ENCODE results near the gene TRAF7.
"Not testable (repeated sequence)": the region's sequence is repeated elsewhere in the genome, so short reads cannot be mapped to it uniquely, and the experiment has no call there.

TRAF7 gene

DNA sequence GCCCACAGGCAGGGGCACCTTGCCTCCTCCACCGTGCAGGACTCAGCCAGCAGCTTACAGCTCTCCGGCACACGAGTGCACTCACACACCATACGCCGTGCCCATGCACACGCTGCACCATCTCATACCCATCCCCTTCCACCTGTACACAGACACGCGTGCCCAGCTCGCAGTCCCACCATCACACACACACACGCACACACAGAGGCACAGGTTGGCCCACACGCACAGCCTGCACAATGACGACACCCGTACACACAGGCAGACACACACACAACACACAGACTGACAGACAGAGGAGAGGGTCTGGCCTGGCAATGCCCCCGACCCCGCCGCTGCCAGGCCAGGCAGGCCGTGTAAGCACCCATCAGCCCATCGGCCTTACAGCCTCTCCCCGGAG is 28.8 kb downstream of the TRAF7 start:
- DNase-seq, result no peak

DNA sequence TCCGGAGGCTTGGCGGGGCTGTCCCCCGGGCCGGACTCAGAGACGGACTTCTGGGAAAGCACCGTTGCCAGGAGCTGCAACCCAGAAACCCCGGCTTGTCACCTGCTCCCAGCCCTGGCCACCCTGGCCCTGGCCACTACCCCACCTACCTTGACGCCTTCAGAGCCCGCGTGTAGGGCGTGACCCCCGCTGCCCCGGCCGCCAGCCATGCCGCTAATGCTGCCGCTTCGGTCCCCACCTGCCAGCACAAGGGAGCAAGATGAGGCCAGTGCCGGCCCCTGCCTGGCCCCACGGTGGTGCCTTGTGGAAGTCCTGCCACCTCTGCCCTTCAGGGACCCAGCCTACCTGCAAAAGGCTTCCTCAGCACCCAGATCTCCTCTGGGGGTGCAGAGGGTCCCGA is 29.4 kb downstream of the TRAF7 start:
- no peak for DNase-seq

DNA sequence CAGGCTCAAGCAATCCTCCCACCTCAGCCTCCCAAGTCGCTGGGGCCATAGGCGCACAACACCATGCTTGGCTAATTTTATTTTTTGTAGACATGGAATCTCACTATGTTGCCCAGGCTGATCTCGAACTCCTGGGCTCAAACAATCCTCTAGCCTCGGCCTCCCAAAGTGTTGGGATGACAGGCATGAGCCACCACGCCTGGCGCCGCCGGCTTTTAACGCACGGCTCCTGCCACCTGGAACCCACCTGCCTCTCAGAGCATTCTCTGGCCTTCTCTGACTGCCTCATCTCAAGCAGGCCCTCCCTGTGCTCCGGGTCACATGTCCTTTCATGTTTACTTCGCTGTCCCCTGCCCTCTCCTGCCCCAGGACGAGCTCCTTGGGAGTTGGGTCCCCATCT is 30.5 kb downstream of the TRAF7 start:
- DNase-seq, result no peak

DNA sequence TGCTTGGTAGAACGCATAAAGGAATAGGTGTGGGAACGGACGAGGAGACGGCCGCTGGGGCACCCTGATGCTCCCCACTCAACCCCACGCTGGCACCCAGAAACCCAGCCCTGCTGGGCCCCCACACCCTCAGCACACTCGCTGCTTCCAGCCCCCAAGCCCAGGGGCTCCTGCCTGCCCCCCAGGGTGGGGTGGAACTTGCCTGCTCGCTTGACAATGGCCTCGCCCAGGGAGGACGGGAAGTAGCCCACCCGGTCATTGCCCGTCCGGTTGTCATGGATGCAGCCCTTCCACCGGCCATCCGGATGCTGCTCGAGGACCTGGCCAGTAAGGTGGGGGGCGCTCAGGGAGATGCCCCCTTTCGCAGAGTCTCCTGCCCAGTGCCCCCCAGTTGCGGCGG is 30.9 kb downstream of the TRAF7 start:
- no peak for DNase-seq

DNA sequence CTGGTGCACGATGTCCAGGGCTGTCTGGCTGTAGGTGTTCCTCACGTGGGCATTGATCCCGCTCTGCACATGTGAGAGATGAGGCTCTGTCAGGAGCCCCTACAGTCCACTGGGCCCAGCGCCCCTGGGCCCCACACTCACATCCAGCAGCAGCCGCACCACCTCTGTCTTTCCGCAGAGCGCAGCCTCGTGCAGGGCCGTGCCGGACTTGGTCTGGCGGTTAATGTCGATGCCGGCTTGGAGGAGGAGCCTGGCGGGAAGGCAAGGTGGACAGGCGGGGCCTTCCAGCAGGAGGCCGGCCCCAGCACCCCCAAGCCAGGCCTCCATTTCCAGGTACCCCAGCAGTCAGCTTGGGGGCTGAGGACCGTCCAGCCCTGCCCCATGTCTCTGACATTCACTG is 31.6 kb downstream of the TRAF7 start:
- DNase-seq, result no peak

DNA sequence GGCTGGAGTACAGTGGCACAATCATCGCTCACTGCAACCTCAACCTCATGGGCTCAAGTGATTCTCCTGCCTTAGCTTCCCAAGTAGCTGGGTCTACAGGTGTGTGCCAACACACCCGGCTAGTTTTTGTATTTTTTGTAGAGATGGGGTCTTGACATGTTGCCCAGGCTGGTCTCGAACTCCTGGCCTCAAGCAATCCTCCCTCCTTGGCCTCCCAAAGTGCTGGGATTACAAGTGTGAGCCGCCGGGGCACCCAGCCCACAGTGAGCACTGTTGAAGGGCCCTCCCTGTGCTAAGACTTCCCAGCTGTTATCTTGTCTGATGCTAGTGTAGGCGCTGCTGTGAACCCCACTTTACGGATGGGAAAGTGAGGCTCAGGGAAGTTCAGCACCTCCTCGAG is 32.8 kb downstream of the TRAF7 start:
- no peak for DNase-seq

DNA sequence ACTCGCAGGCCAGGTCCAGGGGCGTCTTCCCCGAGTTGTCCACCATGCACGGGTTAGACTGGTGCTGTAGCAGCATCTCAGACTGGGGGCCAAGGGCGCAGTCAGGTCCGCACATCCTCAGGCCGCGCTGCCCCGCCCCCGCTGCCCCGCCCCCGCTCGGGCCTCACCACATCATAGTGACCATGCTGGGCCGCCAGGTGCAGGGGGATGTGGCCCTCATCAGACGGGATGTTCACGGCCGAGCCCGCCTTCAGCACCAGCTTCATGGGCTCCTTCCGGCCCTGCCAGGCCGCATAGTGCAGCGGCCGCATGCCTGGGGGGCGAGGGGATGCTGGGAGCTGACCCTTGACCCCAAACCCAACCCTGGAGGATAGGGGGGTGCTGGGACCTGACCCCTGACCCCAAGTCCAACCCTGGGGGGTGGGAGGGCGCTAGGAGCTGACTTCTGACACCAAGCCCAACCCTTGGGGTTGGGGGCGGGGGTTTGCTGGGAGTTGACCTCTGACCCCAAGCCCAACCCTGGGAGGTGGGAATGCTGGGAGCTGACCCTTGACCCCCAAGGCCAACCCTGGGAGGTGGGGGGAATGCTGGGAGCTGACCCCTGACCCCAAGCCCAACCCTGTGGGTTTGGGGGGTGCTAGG is 33.8 kb downstream of the TRAF7 start:
- DNase-seq, result no peak

DNA sequence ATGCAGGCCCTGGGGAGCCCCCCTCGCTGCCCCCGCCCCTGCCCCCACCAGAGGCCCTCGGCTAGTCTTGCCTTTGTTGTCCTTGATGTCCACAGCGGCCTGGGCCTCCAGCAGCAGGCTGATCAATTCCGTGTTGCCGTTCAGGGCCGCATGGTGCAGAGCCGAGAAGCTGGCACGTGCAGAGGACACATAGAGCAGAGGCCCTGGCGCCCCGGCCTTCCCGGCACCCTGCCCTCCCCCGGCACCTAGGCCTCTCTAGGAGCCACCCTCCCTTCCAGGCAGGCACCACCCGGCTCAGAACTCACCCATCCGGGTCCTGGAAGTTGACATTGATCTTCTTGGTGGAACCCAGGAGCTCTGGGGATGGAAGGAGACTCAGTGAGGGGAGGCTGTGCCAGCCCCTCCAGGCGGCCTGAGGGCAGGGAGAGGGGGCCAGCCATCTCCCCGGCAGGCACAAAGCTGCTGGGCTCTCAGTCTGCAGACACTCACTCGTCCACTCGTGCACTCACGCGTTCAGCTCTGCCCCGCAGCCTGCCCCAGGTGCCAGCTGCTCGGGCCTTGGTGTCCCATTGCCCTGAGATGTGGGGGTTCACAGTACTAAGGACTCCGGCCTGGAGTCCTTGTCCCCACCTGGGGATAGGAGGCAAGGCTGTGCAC is 34.5 kb downstream of the TRAF7 start:
- DNase-seq, result no peak

DNA sequence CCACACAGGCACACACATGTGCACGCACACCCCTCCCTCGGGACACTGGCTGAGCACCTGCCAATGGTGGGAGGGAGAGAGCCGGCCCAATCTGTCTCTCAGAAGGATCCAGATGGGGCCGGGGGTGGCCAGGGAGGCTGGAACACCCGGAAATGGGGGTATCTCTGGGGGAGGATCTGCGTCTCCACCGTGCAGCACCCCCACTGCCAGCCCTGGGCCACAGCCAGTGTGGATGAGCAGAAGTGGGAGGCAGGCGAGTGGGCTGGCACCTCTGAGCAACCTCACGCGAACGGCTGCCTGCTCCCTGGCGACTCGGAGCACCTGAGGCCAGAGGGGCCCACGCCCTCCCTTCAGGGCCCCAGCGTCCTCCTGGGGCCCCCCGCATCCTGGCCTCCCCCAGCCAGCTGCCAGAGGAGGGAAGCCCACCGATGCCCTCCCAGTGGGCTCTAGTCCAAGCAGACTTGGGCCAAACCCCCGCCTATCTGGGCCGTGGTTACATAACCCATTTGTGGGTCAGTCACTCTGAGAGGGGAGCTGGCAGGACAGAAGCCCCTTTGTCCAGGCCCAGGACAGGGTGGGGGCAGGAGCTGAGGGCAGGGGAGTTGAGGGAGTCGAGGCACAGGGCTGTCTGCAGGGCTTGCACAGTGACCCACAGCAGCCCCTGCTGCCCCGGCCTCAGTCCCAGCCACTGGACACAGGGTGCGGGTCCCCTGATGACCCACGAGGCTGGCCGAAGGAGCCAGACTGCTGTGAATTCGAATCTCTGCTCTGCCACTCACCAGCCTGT is 35.3 kb downstream of the TRAF7 start:
- DNase-seq, result no peak

DNA sequence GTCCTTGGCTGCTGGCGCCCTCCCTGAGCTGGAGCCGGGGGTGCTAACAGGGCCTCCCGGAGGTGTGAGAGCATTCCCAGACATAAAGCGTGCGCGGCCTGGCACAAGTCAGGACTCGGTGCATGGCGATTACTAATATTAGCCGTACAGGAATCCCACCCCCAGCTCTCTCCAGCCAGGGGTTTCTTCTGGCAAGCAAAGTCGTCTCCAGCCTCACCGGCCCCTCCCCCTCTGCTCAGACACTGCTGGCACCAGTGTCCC is 35.8 kb downstream of the TRAF7 start:
- DNase-seq, result no peak

DNA sequence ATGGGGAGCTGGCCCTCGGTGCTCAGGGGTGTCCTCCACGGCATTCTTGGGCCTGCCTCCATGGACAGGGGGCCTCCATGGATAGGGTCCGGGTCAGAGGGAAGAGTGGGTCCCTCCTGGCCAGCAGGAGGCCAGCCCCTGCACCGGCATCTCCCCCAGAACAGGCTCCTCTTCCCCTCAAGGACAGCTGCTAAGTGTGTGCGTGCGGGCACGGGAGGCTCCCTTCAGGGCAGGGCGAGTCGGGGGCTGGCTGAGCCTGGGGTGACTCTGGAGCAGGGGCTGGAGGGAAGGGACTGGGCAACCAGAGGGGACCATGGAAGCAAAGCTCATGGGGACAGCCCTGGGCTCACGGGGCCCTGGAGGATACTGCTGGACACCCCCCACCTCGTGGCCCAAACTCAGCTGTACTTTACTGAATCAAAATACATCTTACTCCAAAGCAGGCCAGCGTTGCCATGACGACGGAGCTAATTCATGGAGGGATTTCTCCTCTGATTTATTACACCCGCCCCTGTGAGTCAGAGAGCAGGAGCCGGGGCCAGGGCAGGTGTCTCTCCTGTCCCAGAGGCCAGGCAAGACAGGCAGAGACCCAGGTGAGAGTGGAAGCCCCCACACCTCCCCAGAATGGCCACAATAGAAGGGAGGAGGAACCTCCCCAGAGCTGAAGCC is 38.7 kb downstream of the TRAF7 start:
- no peak for DNase-seq

DNA sequence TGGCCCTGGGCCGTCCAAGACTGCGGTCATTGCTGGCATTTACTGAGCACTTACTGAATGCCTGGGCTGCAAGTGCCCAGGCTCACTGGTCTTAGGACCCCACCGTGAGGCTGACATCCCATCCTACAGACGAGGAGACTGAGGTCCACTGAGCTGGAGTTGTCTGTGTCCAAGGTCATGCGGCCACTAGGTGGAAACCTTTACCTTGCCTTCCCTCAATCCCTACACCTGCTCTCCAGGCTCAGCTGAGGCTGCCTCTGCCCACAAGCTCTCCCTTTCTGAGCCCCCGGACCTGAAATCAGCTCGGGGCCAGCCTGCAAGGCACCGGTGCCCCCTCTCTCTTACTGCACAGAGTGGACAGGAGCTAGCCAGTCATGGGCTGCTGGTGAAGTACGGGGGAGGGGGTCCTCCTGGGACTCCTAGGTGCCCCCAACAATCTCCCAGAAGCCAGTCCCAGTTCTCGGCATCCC is 39.3 kb downstream of the TRAF7 start:
- peak; percentile 50 for DNase-seq

DNA sequence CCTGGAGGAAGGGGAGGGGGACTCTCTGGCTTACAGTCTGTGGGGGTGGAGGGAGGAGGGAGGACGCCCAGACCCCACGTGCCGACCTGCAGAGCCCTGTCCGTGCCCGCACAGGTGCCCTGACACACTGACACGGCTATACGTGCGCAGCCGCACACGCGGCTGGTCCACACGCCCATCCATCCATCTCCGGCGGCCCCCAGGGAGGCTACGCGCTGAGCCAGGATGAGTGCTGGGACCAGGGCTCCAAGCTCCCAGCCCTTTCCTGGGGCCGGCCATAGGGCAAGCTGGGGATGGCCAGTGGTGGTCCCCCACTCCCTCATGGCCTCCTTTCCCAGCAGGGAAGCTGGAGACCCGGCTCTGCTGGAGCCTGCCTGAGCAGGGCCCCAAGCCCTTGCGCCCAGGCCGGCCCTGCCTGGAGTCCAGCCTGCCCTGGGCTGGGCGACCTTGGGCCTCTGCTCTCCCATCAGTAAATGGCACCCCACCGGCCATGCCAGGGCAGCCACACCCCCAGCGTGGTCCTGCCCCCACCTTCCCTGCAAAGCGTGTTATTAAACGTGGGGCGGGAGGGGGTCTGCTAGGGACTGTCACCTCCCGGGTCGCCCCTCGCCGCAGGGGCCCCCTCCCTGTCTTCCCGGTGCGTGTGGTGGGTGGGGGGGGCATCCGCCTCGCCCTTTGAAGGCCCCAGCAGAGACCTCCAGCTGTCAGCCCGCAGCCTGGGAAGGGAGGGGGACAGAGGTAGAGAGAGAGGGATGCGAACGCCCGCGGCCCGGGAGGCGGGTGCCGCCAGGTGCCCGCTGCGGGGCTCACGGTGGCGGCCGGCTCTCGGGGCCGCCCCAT is 40.0 kb downstream of the TRAF7 start:
- no peak for DNase-seq

DNA sequence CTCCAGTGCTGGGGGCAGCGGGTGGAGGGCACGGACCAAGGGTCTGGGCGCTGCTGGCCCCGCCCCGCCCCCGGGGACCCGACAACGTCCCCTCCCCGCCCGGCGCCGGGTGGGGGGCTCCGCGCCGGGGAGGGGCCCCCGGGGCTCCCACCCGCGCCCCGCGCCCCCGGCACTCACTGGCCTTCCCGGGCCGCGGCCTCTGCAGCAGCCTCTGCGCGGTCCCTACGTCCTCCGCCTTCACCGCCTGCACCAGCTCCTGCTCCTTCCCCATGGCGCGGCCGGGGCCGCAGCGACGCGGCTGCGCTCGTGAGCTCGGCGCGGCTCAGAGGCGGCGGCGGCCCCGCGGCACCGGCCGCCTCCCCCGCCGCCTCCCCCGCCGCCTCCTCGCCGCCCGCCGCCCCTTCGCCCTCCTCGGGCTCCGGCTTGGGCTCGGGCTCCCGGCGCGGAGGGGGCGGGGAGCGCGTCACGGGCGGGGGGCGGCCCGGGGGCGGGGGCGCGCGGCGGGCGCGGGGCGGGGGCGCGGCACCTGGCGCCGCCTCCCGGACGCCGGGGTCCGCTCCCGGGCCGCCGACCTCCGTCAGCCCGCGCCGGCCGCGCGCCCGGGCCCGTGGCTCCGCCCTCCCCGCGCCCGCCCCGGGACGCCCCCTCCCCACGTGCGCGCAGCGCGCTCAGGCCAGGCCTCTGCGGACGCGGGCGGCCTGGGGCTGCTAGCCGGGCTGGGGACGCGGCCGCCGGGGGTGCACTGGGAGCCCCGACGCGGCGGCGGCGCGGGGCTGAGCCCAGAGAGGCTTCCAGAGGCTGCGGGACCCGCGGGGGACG is 40.8 kb downstream of the TRAF7 start, which contains the start of gene CASKIN1:
TSS of gene CASKIN1 (minus strand) at position 444 of the 819 bp plus-strand sequence. CDS start at position 271, 173 bp downstream.
- no peak for DNase-seq

DNA sequence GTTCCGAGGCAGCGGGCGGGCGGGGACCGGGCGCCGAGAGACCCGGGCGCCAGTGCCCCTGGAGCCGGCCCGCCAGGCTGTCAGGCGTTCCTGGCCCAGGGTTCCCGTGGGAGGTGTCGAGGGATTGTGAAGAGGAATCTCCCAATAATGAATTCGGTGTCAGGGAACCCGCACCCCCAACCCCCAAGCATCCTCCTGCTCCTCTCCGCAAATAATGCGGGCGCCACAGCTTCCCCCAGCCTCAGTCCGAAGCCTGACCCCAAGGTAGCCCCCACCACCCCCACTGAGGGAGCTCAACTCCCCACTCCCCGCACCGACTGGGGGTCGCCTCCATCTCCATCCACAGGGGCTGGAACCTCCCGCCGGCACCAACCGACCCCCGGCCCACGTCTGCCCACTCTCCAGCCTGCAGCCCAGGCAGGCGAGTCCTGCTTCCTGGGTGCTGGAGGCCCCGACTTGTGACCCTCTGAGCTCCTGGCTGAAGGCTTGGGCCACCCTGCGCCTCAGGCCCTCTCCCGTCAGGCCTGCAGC is 41.5 kb downstream of the TRAF7 start:
- no peak for DNase-seq

DNA sequence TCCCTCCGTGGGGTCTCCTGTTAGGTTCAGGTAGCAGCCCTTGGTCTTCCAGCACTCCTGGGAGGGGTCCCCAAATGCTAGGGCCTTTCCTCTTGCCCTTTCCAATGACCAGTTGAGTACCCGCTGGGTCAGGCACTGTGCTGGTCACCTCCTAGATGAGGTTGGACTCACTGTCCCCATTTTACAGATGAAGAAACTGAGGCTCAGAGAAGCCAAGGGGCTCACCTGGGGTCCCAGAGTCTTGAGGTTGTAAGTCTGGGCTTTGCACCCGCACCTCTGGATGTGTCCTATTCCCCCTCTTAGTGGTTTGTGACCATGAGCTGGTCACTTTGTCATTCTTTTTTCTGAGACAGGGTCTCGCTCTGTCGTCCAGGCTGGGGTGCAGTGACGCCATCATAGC is 42.2 kb downstream of the TRAF7 start:
- DNase-seq, result no peak

DNA sequence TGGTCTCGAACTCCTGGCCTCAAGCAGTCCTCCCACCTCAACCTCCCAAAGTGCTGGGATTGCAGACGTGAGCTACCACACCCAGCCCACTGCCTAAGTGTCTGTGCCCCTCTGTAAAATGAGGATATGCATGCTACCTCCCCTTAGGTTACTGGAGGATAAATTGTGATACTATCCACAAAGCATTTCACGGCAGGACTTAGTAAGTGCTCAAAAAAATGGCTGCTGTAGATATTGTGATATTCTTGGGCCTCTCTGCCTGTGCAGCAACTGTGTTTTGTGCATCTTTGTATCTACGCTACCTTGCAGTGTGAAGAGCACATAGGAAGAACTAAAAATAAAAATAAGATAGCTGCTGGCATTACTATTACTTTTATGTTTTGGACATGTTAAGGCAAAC is 42.7 kb downstream of the TRAF7 start:
- DNase-seq, result no peak

DNA sequence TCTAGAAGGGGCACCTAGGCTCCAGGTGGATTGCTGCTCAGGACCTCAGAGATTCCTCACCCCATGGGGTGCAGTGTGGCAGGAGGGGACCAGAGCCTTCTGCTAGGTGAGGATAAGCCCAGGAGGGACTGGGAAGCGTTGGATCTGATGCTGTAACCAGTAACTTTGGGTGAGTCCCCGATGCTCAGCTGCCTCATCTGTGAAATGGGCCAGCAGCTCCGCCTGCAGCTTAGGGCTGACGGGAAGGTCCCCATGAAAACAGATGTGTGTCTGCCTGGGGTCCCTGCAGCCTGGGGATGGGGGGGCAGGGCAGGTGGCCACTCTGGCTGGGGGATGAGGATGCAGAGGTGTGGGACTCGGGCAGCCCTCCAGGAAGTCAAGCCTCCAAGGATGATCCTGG is 43.5 kb downstream of the TRAF7 start:
- no peak for DNase-seq

DNA sequence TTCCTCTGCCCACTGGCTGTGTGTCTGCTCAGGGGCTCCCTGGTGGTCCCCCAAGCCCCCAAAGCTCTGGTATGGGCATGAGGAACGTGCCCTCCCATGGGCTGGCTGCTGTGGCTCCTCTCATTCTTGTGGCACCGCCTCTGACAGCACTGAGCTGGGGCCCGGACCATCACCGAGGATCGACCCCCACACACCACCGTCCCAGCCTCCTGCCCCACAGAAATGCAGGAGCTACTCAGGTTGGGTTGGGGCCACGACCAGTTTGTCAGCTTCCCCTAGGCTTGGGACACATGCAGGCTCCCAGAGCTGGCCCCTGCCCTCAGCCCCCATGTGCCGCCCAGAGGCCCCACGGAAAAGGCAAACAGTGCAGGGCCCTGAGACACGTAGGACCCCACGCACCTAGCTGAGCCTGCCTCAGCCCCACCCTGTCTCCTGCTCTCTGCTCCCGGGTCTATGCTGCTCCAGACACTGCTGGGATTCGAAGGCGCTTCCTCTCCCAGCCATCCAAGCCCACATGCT is 44.1 kb downstream of the TRAF7 start:
- no peak for DNase-seq

DNA sequence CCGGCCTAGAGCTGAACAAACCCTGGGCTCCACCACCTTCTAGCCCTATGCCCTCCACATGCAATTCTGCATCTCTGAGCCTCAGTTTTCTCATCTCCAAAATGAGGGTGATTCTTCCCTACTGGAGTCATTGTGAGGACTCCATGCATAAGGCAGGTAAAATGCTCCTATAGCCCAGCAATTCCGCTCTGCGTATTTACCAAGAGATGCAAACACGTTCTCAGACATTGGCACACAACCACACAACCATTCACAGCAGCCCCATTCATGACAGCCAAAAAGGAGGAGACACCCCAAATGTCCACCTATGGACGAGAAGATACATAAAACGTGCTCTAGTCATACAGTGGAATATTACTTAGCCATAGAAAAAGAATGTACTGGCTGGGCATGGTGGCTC is 44.7 kb downstream of the TRAF7 start:
- DNase-seq, result no peak

DNA sequence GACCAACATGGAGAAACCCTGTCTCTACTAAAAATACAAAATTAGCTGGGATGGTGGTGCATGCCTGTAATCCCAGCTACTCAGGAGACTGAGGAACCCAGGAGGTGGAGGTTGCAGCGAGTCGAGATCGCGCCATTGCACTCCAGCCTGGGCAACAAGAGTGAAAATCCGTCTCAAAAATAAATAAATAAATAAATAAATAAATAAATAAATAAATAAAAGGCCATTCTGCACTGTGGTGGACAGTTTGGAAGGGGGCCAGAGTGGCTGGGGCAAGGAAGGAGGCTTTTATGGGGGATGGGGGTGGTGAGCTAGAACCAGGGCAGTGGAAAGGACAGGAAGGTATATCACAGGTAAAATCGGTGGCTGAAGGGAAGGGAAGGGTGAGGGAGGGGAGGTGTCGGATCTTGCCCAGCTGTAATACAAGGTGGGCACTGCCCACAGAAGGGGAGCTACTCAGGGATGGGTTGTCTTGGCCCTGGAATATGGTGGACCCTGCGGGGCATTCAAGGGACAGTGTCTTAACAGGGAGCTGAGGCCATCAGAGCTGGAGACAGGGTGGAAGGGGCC is 47.6 kb downstream of the TRAF7 start:
- not testable (repeated sequence) for DNase-seq
